ENCODE results near the gene ICAM1. TPM values are rescaled to one million over a fixed set of nuclear protein-coding genes. Genes with fewer than 3 reads are reported as not detected.

The ICAM1 gene
- total RNA-seq, 2 experiments from 2014 or later = 35.5 to 37.2 TPM

DNA sequence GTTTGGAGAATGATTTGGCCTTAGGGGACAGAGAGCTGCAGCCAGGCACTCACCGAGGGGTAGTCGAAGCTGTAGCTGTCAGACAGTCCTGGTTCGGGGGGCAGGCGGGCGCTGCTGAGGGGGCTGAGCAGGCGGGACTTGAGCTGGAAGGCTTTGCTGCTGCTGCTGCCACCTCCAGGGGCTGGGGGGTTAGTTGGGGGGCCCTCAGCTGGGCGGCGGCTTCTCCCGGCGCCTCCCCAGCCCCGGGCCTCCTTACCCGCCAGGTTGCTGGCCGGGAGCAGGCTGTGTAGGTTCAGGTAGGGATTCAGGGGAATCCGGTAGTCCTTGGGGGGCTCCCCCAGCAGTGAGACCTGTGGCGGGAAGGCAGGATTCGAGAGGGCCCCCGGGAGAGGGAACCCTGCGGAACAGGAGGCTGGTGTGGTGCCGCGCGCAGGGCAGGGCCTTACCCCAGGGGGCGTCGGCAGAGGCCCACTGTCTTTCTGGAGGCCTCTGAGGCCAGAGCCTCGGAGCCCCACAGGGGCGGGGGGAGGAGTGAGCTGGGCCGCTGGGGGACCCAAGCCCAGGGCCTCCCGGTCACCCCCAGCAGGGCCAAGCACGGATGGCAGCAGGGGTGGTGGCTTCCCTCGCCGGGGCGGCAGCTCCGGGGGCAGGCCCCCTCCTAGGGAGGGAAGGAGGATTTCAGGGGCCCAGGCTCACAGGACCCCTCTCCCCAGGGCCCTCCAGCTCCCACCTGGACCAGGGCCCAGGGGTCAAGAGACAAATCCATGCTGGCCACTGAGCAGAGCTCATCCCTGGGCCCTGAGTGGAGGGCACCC is 49.9 kb downstream of the ICAM1 start:
- ATAC-seq (no peak), DNase-seq (no peak)
- H3K36me3 Mint-ChIP-seq (ENCODE audit: low read depth) = peaks cover 38% of the 10 kb centered on the region
- no peak overlapping the region for H3K4me3 Mint-ChIP-seq
- no peaks in the 10 kb centered on the region for H3K27me3 Mint-ChIP-seq
- H3K9me3 Mint-ChIP-seq = no peaks in the 10 kb centered on the region
- H3K4me1 Mint-ChIP-seq (ENCODE audit: low read depth) = peaks cover 6% of the 10 kb centered on the region
- intact Hi-C loops (cut with micrococcal nuclease) = no loop called here
- ChIA-PET POLR2A (interaction anchor here (0.8 to 2.9 kb wide), 9 partner anchors 10 to 62 kb away, joined by 3 to 17 read pairs (median 4); partner anchors contain the start of genes ICAM1, ICAM5, RAVER1 and ZGLP1), CTCF (interaction anchor here (1.2 to 1.5 kb wide), 2 partner anchors 61 to 70 kb away, joined by 3 to 4 read pairs; no protein-coding TSS in a partner anchor)
- TF ChIP-seq, protein P1, sequence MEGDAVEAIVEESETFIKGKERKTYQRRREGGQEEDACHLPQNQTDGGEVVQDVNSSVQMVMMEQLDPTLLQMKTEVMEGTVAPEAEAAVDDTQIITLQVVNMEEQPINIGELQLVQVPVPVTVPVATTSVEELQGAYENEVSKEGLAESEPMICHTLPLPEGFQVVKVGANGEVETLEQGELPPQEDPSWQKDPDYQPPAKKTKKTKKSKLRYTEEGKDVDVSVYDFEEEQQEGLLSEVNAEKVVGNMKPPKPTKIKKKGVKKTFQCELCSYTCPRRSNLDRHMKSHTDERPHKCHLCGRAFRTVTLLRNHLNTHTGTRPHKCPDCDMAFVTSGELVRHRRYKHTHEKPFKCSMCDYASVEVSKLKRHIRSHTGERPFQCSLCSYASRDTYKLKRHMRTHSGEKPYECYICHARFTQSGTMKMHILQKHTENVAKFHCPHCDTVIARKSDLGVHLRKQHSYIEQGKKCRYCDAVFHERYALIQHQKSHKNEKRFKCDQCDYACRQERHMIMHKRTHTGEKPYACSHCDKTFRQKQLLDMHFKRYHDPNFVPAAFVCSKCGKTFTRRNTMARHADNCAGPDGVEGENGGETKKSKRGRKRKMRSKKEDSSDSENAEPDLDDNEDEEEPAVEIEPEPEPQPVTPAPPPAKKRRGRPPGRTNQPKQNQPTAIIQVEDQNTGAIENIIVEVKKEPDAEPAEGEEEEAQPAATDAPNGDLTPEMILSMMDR (IDR thresholded peaks at IDR 0.05) = no peak
- no peak overlapping the region for H3K27ac Mint-ChIP-seq

DNA sequence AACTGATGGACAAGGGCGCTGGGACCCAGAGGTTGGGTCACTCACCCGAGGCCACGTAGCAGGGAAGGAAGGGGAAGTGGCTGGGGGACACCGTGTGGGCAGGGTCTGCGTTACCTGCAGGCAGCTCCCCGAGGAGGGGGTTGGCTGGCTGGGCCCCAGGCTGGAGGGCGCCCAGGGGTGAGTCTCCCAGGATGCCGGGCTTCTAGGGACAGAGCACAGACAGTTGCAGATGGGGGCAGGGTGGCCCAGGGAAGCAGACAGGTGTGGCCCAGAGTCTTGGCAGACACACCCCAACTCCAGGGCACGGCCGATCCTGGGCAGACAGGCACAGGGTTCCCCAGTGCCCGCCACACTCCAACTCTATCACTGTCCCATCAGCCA is 50.5 kb downstream of the ICAM1 start:
- intact Hi-C loops (cut with micrococcal nuclease) = no loop called here
- CTCF ChIA-PET = interaction anchor here (1.2 to 1.5 kb wide), 2 partner anchors 62 to 69 kb away, joined by 3 to 4 read pairs; no protein-coding TSS in a partner anchor
- no peak for ATAC-seq

GRCh38 chr19:10321874-10322835 is 51.2 kb downstream of the ICAM1 start:
- no peak overlapping the region for H3K4me3 Mint-ChIP-seq
- intact Hi-C loops (cut with micrococcal nuclease) = no loop called here
- no peaks in the 10 kb centered on the region for H3K9me3 Mint-ChIP-seq
- peaks cover 29% of the 10 kb centered on the region for H3K36me3 Mint-ChIP-seq (ENCODE audit: low read depth)
- H3K27me3 Mint-ChIP-seq = no peaks in the 10 kb centered on the region
- CTCF ChIA-PET = interaction anchor here (1.2 to 1.5 kb wide), 2 partner anchors 63 to 69 kb away, joined by 3 to 4 read pairs; no protein-coding TSS in a partner anchor
- H3K27ac Mint-ChIP-seq = no peak overlapping the region
- no peaks in the 10 kb centered on the region for H3K4me1 Mint-ChIP-seq (ENCODE audit: low read depth)
- POLR2A ChIA-PET = interaction anchor here (1.5 to 2.9 kb wide), 4 partner anchors 8 to 62 kb away, joined by 4 to 17 read pairs (median 7); partner anchors contain the start of genes RAVER1 and ZGLP1
- ATAC-seq (no peak), DNase-seq (no peak)
- TF ChIP-seq, protein P1 (IDR thresholded peaks at IDR 0.05) = no peak

More for the DNA sequence above, 50.5 kb downstream of the ICAM1 start:
- H3K27me3 Mint-ChIP-seq = no peaks in the 10 kb centered on the region
- peaks cover under 1% of the 10 kb centered on the region for H3K4me1 Mint-ChIP-seq (ENCODE audit: low read depth)
- no peak overlapping the region for H3K27ac Mint-ChIP-seq
- POLR2A ChIA-PET = interaction anchor here (1.0 to 2.9 kb wide), 8 partner anchors 9 to 61 kb away, joined by 3 to 17 read pairs (median 4); partner anchors contain the start of genes ICAM1, ICAM5, RAVER1 and ZGLP1
- TF ChIP-seq, protein P1 (IDR thresholded peaks at IDR 0.05) = no peak
- peaks cover 32% of the 10 kb centered on the region for H3K36me3 Mint-ChIP-seq (ENCODE audit: low read depth)
- no peaks in the 10 kb centered on the region for H3K9me3 Mint-ChIP-seq
- H3K4me3 Mint-ChIP-seq = no peak overlapping the region
- no peak for DNase-seq

GRCh38 chr19:10325732-10326131 is 54.8 kb downstream of the ICAM1 start:
- Mint-ChIP-seq H3K4me1 (ENCODE audit: low read depth) (peaks cover 6% of the 10 kb centered on the region), H3K4me3 (no peak overlapping the region), H3K27ac (no peak overlapping the region), H3K9me3 (no peaks in the 10 kb centered on the region), H3K27me3 (no peaks in the 10 kb centered on the region), H3K36me3 (ENCODE audit: low read depth) (peaks cover 40% of the 10 kb centered on the region)
- ChIA-PET CTCF (interaction anchor here (1.2 to 1.6 kb wide), 3 partner anchors 63 to 75 kb away, joined by 3 to 8 read pairs (median 5); no protein-coding TSS in a partner anchor), POLR2A (interaction anchor here (0.7 to 1.6 kb wide), 4 partner anchors 11 to 77 kb away, joined by 3 to 8 read pairs (median 4); partner anchors contain the start of genes CDC37 and FDX2)
- intact Hi-C loops (cut with micrococcal nuclease) = no loop called here
- no peak for ATAC-seq
- TF ChIP-seq, protein P1 (IDR thresholded peaks at IDR 0.05) = no peak
- no peak for DNase-seq
